Putamen (tissue), 1 donor: ENCODE data around the gene NHP2.
"Not testable (repeated sequence)": the region's sequence is repeated elsewhere in the genome, so short reads cannot be mapped to it uniquely, and the experiment has no call there.

Experiments used
- DNase-seq: peaks from one replicate; pipeline ENCODE4 v3.0.0-alpha.2; 2016; ENCODE audit warnings: low spot score

The NHP2 gene

GRCh38 chr5:178153530-178154340, at the start of gene NHP2:
TSS of gene NHP2 (minus strand) at chr5:178153885. CDS start at chr5:178153817, 68 bp downstream.
- DNase-seq = peak; percentile 99

GRCh38 chr5:178202541-178202940, 48.9 kb upstream of the NHP2 start:
- no peak for DNase-seq

GRCh38 chr5:178201927-178202235, 48.2 kb upstream of the NHP2 start:
- DNase-seq = no peak

GRCh38 chr5:178201221-178201926, 47.7 kb upstream of the NHP2 start:
- no peak for DNase-seq

DNA sequence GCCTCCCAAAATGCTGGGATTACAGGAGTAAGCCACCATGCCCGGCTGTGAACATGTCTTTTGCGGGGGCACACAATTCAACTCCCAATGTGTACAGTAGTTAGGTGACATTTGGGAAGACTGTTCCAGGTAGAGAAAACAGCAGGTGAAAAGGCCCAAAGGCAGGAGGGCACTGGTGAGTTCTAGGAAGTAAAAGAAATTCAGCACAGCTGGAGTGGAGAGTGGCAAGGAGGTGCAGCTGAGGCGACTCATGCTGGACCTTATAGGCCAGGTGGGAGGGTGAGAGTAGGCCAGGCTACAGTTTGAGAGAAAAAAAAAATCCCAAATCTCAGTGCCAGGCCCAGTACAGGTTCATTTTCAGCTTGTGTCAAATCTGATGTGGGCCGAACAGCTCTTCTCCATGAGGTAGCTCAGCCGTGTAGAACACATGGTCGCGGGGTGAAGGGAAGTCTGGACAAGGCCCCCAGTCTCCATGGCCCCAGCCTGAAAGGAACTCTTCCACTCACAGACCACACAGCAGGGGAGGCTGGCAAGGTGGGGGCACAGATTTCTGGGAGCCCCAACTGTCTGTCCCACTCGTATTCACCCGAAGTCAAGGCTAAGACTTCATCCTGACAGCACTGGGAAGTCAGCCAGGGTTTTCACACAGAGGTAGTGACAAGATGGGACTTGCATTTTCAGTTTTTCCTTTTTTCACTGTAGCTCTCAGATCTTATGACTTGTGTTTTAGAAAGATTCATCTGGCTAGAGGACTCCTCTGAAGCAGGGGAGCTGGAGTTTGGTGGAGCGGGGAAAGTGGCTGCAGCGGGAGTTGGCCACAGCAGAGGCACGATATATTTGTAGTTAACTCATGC, 46.1 kb upstream of the NHP2 start:
- DNase-seq = no peak

DNA sequence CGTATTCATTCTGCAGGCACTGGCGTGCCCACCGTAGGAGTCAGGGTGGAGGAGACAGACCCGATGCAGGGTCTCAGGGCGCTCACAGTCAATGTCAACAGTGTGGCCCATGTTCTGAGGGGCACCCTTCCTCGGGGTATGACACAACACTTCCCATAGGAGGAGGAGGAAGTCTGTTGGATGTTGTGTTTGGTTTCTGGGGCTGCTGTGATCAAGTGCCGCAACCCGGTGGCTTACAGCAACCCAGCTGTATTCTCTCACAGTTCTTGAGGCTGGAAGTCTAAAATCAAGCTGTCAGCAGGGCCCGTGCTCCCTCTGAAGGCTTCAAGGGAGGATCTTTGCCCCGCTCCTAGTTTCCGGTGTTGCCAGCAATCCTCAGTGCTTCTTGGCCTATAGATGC, 45.0 kb upstream of the NHP2 start:
- DNase-seq = no peak

GRCh38 chr5:178198151-178198550, 44.5 kb upstream of the NHP2 start:
- DNase-seq = not testable (repeated sequence)

DNA sequence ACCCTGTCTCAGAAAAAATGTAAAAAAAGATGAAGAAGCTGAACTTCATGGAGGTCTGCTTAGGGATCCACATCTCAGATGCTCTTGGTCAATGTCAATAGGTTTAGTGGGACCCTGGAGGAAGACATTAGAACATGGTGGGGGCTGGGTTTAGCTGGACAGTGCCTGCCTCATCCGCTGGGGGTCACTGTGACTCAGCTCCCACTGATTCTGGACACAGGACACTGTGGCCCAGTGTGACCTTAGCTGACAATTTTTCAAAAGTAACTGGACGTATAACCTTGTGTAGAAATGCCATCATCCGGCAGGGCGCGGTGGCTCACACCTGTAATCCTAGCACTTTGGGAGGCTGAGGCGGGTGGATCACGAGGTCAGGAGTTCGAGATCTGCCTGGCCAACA, 43.3 kb upstream of the NHP2 start:
- no peak for DNase-seq

DNA sequence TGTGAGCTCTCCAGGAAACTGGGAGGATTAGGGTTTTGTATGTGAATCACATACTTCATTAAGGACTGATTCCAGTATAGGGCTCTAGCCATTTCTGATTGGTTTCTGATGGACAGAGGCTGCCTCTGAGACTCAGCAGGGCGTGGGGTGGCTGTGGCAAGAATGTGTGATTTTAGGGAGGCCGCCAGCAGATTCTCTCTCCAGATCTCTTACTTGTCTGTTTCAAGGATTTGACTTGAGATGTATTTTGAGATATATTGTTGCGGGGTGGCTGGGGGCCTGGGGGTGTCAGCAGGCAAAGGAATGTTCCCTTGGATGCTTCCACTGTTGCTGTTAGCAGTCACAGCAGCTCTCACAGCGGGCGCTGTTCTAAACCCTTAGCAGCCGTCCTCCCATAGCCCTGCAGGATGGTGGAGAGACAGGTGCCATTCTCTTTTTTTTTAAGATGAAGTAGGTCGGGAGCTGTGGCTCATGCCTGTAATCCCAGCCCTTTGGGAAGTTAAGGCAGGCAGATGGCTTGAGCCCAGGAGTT, 42.7 kb upstream of the NHP2 start:
- no peak for DNase-seq

GRCh38 chr5:178194026-178194425, 40.3 kb upstream of the NHP2 start:
- no peak for DNase-seq

GRCh38 chr5:178193251-178193809, 39.6 kb upstream of the NHP2 start:
- no peak for DNase-seq

- DNase-seq = no peak
Observed at GRCh38 chr5:178192787-178193186, 39.1 kb upstream of the NHP2 start.

- DNase-seq = no peak
Observed at GRCh38 chr5:178192244-178192643, 38.6 kb upstream of the NHP2 start.

DNA sequence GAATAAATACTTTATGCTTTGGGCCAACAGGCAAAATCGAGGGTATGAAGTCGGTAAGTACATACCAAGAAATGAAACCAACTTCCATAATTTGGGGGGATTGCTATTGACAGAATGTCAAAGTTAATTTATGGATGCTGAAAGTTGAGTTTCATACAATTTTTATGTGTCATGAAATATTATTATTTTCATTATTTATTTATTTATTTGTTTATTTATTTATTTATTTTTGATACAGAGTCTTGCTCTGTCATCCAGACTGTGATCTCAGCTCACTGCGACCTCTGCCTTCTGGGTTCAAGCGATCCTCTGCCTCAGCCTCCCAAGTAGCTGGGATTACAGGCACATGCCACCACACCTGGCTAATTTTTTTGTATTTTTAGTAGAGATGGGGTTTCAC, 38.0 kb upstream of the NHP2 start:
- no peak for DNase-seq

DNA sequence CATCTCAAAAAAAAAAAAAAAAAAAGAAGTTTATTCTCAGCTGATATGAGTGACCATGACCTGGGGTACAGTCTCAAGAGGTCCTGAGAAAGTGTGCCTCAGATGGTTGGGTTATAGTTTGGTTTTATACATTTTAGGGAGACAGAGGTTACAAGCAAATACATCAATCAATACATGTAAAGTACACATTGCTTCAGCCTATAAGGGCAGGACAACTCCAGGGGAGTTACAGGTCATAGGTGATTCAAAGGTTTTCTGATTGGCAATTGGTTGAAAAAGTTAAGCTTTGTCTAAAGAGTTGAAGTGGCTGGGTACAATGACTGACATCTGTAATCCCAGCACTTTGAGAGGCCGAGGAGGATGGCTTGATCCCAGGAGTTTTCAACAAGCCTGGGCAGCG, 35.7 kb upstream of the NHP2 start:
- no peak for DNase-seq

- no peak for DNase-seq
Observed at GRCh38 chr5:178187014-178187413, 33.3 kb upstream of the NHP2 start, which contains the start of gene GMCL2. TSS of gene GMCL2 (minus strand) at chr5:178187371. CDS start at chr5:178187299, 72 bp downstream.

- no peak for DNase-seq
Observed at GRCh38 chr5:178186427-178186826, 32.7 kb upstream of the NHP2 start.

- DNase-seq = no peak
Observed at GRCh38 chr5:178182158-178182876, 28.6 kb upstream of the NHP2 start.

DNA sequence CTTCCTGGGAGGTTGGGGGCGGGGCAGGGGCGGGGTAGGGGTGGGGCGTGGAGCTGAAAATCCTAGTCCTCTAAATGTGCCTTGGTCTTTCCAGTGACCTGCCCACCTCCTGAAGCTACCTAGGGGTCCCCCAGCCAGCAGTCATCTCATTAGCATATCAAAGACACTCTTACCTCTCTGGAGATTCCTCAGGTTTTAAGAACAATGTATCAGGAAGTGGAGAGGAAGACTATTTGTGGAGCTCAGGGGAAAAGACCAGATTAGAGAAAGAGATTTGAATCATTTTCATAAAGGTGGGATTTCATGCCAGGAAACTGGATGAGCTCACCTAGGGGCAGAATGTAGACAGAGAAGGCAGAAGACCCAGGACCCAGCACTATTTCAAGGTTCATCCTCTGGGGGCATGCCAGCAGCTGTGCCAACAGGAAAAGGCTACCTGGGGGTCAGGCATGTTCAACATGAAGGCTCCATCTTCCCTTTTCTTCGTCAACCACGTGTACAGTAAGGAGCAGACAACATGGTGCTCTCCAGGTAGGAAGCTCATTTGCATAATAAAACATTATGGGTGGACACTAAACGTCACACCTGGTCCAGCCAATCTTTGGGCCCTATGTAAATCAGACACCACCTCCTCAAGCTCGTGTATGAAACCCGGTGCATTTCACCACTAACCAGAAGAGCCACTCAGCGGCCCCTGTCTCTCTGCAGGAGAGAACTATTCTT, 26.6 kb upstream of the NHP2 start:
- DNase-seq = no peak

DNA sequence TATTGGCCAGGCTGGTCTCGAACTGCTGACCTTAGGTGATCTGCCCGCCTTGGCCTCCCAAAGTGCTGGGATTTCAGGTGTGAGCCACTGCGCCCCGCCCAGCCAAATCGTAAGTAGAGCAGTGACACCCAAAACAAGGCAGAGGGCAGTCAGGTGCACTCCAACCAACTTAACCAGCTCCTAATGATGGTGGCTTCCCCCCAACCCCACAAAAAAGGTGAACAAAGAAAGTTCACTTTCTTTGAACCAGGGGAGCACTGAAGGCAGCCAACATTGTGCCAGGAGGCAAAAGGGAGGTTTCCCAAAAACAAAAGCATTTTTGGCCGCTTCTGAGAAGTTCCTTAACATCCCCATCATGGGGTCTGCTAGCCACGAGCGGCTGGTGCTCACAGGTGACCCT, 23.9 kb upstream of the NHP2 start:
- no peak for DNase-seq

DNA sequence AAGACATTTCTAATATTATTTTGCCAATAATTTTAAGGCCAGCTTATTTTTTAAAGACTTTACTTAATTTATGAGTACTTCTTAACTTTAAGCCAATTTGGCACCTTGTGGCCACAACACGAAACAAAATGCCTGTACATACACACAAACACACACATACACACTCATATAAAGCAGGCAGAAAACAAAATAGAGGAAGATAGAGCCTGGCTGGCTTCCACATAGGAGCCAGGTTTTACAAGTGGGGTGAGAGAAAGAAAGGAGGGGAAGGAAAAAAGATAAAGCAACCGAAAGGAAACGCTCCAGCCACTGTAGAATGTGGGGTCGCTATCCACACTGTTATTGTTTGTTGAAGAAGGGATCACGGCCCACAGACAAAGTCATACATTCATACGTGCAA, 23.1 kb upstream of the NHP2 start:
- no peak for DNase-seq
